GM12864 (cell line): ENCODE results near the gene MPRIP.

ENCODE experiments used
- DNase-seq: peaks from one replicate; pipeline ENCODE4 v3.0.0-alpha.2; 2011; ENCODE audit warnings: low read depth
- H3K4me3 ChIP-seq: 2 replicates; pipeline ENCODE4 v1.5.1; 2011; ENCODE audit warnings: mild to moderate bottlenecking, low read depth, low read length, control low read depth
- CTCF ChIP-seq: IDR thresholded peaks from 2 replicates; pipeline ENCODE4 v1.5.1; 2011; ENCODE audit warnings: low read depth, mild to moderate bottlenecking, moderate library complexity, low read length, control low read depth, inconsistent platforms; ENCODE audit errors: missing control alignments

MPRIP gene

GRCh38 chr17:17019891-17020456 lies 22.3 kb upstream of the MPRIP start:
- DNase-seq: no peak
- no peak overlapping the region for H3K4me3 ChIP-seq
- no peak for TF ChIP-seq CTCF

GRCh38 chr17:17020821-17021193 lies 21.4 kb upstream of the MPRIP start:
- TF ChIP-seq CTCF: no peak
- DNase-seq: no peak
- H3K4me3 ChIP-seq: no peak overlapping the region

- no peak for DNase-seq
- H3K4me3 ChIP-seq: no peak overlapping the region
- no peak for TF ChIP-seq CTCF
Observed at GRCh38 chr17:17021194-17021863, 20.9 kb upstream of the MPRIP start.

GRCh38 chr17:17022011-17022410 lies 20.2 kb upstream of the MPRIP start:
- TF ChIP-seq CTCF: no peak
- no peak overlapping the region for H3K4me3 ChIP-seq
- no peak for DNase-seq

- no peak for DNase-seq
- no peak overlapping the region for H3K4me3 ChIP-seq
- no peak for TF ChIP-seq CTCF
Observed at GRCh38 chr17:17022456-17022855, 19.8 kb upstream of the MPRIP start.

GRCh38 chr17:17024778-17025300 lies 17.4 kb upstream of the MPRIP start:
- no peak overlapping the region for H3K4me3 ChIP-seq
- TF ChIP-seq CTCF: no peak
- DNase-seq: no peak

GRCh38 chr17:17025621-17026020 lies 16.6 kb upstream of the MPRIP start:
- H3K4me3 ChIP-seq: no peak overlapping the region
- no peak for TF ChIP-seq CTCF
- no peak for DNase-seq
